ENCODE measurements around the gene STK36. TPM values are rescaled to one million over a fixed set of nuclear protein-coding genes. Genes with fewer than 3 reads are reported as not detected.

STK36 gene
- total and polyA plus RNA-seq, 10 of the 15 experiments (the other 5 are each of a cell fraction or from before 2014, with no cell fraction given): 4.0 to 22.8 (median 16.7) TPM

GRCh38 chr2:218711550-218711929, 39.7 kb downstream of the STK36 start:
- DNase-seq (ENCODE audit: low read depth, low spot score): no peak
- Histone ChIP-seq H3K4me3 (peak overlapping the region; percentile 89), H3K9me3 (replicated peaks; ENCODE audit: control insufficient read depth, insufficient read depth, low read length) (no peaks in the 10 kb centered on the region), H3K27me3 (replicated peaks in 1 of 2; ENCODE audit: control insufficient read depth in 2 of 2, insufficient read depth in 2 of 2, low read length in 1 of 2) (no peaks in the 10 kb centered on the region), H3K4me2 (ENCODE audit: control insufficient read depth, insufficient read depth) (peak overlapping the region; percentile 70), H3K27ac (ENCODE audit: control insufficient read depth, insufficient read depth) (peak overlapping the region; percentile 77), H2AFZ (ENCODE audit: control insufficient read depth, low read depth, low read length) (peak overlapping the region; percentile 52), H3K79me2 (ENCODE audit: control insufficient read depth, insufficient read depth, low read length) (peaks cover 43% of the 10 kb centered on the region), H3K9ac (ENCODE audit: control insufficient read depth, insufficient read depth, low read length) (peak overlapping the region; percentile 75), H4K20me1 (ENCODE audit: control insufficient read depth, insufficient read depth) (no peaks in the 10 kb centered on the region), H3K36me3 (ENCODE audit: control insufficient read depth in 2 of 2, insufficient read depth in 2 of 2, low read length in 1 of 2) (peaks cover 0 to 8% of the 10 kb centered on the region in 2 experiments; a peak in 2 of 4 replicates), H3K4me1 (ENCODE audit: control insufficient read depth, insufficient read depth, low read length) (peaks cover 7% of the 10 kb centered on the region)
- intact Hi-C loops (cut with micrococcal nuclease; ENCODE audit: unreplicated experiment) (no loop called here), in situ Hi-C loops (cut with MboI) (no loop called here)
- ATAC-seq: 0 out of 3 replicates have a peak, but pooled peaks have one; percentile 8
- POLR2A ChIA-PET: interaction anchor here (0.6 to 0.7 kb wide), 2 partner anchors 52 to 173 kb away, joined by 3 to 5 read pairs; partner anchors contain the start of genes BCS1L and ZNF142
- CTCF ChIA-PET: interaction anchor here (1.0 to 3.7 kb wide), 6 partner anchors 11 to 137 kb away, joined by 3 to 36 read pairs (median 11); partner anchors contain the start of genes BCS1L and ZNF142
- 1% methylated on average over 5 of the region's 5 CpGs for WGBS (ENCODE audit: insufficient coverage, insufficient replicate concordance, low lambda C conversion rate, missing lambda C conversion rate)
- SMC1A ChIA-PET (ENCODE audit: uncharacterized antibody, unreplicated experiment): interaction anchor here (1.2 to 3.7 kb wide), 4 partner anchors 11 to 99 kb away, joined by 3 to 15 read pairs (median 6); partner anchors contain the start of genes BCS1L and ZNF142
- TF ChIP-seq KAT2A (conservative IDR thresholded peaks at IDR 0.05; ENCODE audit: control insufficient read depth, low read depth, low read length) (no peak), NFIC (IDR thresholded peaks at IDR 0.05; ENCODE audit: low read depth, low read length) (no peak), KLF5 (IDR thresholded peaks at IDR 0.05; ENCODE audit: partially characterized antibody) (no peak), TBL1XR1 (IDR thresholded peaks at IDR 0.05; ENCODE audit: low read depth, low read length) (no peak), POLR2AphosphoS2 (IDR thresholded peaks at IDR 0.05; ENCODE audit: low read depth, low read length) (no peak), PAX5 (IDR thresholded peaks at IDR 0.05; ENCODE audit: borderline replicate concordance, low read depth, low read length) (no peak), POLR2AphosphoS5 (IDR thresholded peaks at IDR 0.05; ENCODE audit: low read length) (no peak), ZNF384 (IDR thresholded peaks at IDR 0.05; ENCODE audit: borderline replicate concordance, low read depth, low read length) (peak; percentile 60; the same call in 1 of the 2 replicates)
- TF ChIP-seq, protein P1, sequence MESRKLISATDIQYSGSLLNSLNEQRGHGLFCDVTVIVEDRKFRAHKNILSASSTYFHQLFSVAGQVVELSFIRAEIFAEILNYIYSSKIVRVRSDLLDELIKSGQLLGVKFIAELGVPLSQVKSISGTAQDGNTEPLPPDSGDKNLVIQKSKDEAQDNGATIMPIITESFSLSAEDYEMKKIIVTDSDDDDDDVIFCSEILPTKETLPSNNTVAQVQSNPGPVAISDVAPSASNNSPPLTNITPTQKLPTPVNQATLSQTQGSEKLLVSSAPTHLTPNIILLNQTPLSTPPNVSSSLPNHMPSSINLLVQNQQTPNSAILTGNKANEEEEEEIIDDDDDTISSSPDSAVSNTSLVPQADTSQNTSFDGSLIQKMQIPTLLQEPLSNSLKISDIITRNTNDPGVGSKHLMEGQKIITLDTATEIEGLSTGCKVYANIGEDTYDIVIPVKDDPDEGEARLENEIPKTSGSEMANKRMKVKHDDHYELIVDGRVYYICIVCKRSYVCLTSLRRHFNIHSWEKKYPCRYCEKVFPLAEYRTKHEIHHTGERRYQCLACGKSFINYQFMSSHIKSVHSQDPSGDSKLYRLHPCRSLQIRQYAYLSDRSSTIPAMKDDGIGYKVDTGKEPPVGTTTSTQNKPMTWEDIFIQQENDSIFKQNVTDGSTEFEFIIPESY (IDR thresholded peaks at IDR 0.05): no peak
- TF ChIP-seq, protein P2, sequence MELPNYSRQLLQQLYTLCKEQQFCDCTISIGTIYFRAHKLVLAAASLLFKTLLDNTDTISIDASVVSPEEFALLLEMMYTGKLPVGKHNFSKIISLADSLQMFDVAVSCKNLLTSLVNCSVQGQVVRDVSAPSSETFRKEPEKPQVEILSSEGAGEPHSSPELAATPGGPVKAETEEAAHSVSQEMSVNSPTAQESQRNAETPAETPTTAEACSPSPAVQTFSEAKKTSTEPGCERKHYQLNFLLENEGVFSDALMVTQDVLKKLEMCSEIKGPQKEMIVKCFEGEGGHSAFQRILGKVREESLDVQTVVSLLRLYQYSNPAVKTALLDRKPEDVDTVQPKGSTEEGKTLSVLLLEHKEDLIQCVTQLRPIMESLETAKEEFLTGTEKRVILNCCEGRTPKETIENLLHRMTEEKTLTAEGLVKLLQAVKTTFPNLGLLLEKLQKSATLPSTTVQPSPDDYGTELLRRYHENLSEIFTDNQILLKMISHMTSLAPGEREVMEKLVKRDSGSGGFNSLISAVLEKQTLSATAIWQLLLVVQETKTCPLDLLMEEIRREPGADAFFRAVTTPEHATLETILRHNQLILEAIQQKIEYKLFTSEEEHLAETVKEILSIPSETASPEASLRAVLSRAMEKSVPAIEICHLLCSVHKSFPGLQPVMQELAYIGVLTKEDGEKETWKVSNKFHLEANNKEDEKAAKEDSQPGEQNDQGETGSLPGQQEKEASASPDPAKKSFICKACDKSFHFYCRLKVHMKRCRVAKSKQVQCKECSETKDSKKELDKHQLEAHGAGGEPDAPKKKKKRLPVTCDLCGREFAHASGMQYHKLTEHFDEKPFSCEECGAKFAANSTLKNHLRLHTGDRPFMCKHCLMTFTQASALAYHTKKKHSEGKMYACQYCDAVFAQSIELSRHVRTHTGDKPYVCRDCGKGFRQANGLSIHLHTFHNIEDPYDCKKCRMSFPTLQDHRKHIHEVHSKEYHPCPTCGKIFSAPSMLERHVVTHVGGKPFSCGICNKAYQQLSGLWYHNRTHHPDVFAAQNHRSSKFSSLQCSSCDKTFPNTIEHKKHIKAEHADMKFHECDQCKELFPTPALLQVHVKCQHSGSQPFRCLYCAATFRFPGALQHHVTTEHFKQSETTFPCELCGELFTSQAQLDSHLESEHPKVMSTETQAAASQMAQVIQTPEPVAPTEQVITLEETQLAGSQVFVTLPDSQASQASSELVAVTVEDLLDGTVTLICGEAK (IDR thresholded peaks at IDR 0.05; ENCODE audit: borderline replicate concordance): 0 out of 2 replicates have a peak, but pooled peaks have one; percentile 2
- BruUV-seq (replicated peaks): no TSS peak
- RAD21 ChIA-PET (ENCODE audit: unreplicated experiment): interaction anchor here (1.1 to 1.5 kb wide), 4 partner anchors 11 to 186 kb away, joined by 4 to 6 read pairs (median 5); no protein-coding TSS in a partner anchor
- no peak for FAIRE-seq
